HG03354 (cell line): ENCODE data around the gene EPHB1.

Experiments used
- ATAC-seq: cut with Tn5 transposase; IDR thresholded peaks from one replicate; pipeline ENCODE4 v1.9.1; 2021; ENCODE audit warnings: mild to moderate bottlenecking; ENCODE audit not compliant: unreplicated experiment, poor library complexity, severe bottlenecking

Gene EPHB1

GRCh38 chr3:135133905-135134683 lies 339.0 kb downstream of the EPHB1 start:
- ATAC-seq: no peak

- ATAC-seq: no peak
Observed at GRCh38 chr3:135134684-135135075, 339.6 kb downstream of the EPHB1 start.

GRCh38 chr3:135135445-135135844 lies 340.4 kb downstream of the EPHB1 start:
- no peak for ATAC-seq

GRCh38 chr3:135136361-135137100 lies 341.5 kb downstream of the EPHB1 start:
- ATAC-seq: no peak

DNA sequence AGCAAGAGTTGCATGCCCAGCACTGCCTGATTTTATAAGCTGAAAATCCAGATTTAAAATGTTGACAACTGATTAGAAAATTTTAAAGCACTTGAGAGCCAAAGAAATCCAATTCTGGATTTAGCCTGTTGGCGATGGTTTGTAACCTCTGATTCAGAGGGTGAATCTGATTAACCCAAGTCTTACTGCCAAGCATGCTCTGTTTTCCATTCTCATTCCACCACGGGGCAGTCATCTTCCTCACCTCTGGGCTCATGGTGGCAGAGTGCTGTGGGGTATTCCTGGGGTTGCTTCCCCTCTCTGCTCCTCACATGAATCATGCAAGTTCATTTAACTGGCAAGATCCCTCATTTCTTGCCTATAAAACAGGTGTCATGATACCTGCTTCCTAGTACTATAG lies 342.2 kb downstream of the EPHB1 start:
- ATAC-seq: no peak

DNA sequence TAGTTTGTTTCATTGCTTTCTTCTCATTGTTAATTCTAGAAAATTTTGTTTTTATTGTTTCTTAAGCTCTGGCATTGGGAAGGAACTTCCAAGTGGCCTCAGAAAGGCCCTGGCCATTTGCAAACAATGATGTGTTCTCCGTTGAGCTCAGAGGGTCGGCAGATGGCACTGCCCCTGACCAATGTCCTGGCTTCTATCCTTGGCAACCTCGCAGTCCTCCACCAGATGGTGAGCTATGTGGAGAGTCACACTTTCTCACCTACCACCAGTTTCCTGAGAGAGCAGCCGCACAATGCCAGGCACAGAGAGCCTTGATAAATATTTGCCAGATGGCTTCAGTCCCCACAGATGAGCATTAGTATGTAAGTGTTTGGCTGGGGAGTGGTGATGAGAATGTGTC lies 343.7 kb downstream of the EPHB1 start:
- ATAC-seq: no peak

DNA sequence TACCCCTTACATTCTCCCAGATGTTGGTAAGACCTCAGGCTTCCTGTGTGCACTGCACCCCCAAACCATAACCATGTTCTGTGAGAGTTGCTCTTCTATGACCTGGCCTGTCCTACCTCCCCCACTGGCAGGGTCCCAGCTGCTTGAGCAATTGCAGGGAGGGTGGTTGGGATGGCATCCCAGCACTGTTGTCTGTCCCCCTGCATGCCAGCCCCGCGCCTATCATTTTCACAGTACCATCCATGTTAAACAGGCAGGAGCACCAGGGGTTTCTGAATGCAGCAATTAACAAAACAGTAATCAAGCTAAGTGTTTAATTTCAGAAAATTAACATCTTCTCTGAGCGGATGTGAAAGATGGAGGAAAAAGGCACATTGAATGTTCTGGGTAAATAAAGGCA lies 345.5 kb downstream of the EPHB1 start:
- no peak for ATAC-seq

- ATAC-seq: no peak
Observed at GRCh38 chr3:135141160-135141559, 346.1 kb downstream of the EPHB1 start.

DNA sequence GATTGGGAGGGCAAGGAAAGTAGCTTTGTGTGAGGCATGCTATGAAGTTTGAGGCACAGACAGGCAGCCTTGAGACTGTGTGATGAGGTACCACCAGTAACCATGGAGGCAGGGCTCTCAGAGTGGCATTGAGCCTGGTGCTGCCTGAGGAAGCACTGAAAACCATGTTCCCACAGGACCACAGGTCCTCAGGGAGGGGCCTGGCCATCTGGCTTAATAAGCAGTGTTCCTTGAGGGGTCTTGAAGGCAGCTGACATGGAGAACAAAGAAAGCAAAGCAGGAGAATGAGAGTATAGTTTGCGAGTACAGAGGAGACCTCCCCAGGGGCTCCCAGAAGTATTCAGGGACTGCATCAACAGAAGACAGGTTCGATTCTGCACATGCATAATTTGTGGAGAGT lies 346.6 kb downstream of the EPHB1 start:
- no peak for ATAC-seq

DNA sequence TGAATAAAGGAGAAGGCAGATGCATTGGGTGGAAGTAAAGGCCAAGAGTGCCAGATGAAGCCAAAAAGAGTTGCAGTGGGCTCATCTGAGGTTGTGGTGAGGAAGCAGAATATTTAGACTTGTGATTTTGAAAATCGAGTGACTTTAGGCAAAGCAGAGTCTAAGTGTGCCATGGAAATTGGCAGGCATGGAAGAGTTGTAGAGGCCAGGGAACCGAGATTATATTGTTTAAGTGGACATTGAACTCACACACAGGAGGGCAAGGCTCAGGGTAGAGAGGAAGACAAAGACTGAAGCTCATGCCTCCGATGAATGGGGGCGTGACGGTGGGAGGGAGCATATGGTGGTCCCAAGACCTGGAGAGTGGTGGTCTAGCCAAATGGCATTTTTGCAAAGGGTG lies 347.5 kb downstream of the EPHB1 start:
- ATAC-seq: no peak

DNA sequence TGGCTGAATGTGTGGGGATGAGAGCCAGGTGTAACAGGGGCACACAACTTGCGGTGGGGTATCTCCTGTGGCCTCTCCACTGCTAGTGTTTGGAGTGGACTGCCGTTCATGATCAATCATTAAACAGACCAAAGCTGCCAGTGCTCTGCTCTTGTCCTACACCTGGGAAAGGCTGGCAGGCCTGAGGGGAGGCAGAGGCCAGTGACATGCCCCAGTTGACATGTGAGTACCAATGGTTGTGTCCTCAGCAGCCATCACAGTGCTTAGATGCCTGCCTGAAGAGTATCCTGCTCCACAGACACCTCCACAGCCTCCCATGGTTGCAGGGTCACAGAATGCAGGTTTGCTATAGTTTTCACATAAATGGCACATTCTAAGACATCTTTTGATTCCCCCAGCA lies 348.4 kb downstream of the EPHB1 start:
- ATAC-seq: no peak

DNA sequence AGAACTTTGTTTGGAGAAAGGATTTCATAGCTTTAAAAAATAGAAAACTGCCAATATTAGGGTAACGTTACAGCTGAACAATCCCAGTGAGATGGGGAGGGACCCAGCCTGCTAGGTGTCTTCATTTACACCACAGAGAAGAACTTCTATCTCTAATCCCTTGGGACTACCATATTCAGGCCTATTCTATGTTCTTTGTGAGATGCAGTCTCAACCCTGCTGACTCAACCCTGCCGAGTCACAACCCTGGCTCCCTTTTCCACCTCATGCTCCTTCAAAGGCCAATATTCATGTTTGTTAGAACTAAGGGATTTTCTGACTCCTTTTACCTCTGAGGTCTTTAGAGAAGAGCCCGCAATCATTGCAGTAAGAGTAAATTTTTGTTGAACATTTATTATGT lies 350.5 kb downstream of the EPHB1 start:
- ATAC-seq: no peak

DNA sequence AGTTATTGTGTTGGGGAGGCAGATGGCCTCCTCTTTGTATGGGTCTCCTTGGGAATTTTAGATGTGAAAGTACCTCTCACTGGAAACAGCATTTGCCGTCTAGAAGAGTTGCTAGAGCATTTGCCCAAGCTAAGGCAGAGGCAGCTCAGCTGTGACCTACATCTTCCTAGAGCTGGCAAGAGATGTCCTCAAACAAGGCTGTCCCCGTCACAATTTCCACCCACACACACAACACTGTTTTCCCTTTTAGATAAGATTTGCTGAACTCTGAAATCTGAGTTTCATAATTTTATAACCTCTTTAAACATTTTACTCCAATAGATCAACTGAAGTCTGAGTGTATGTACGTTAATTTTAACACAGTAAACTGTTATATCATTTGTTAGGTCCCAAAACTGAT lies 352.6 kb downstream of the EPHB1 start:
- ATAC-seq: no peak

DNA sequence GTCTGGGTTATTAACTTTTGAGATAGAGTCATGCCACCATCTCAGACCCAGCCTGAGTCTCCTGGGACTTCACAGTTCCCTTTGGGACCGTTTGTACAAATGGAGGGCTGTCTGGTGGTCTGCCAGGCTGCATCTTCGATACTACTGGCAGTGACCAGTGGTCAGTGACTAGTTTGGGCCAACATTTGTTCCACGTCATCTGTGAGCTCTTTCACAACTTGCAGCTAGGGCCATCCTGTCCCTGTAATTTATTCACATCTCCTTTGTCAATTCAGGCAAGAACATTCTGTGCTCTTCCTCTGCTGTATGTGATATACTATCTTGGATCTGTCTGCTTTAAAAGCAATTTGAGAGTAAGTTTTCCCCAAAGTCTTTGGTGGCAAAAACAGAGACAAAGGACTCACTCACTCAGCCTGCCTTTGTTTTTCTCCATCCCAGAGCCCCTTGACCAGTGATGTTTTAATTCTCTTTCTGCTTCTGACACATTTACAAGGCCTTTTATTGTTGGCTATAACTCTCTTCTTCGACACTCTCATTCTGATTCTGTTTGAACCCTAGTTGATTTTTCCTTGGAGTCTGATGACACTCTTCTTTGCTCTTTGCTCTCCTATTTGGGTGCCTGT lies 353.4 kb downstream of the EPHB1 start:
- ATAC-seq: no peak

- no peak for ATAC-seq
Observed at GRCh38 chr3:135149707-135150681, 354.9 kb downstream of the EPHB1 start.

DNA sequence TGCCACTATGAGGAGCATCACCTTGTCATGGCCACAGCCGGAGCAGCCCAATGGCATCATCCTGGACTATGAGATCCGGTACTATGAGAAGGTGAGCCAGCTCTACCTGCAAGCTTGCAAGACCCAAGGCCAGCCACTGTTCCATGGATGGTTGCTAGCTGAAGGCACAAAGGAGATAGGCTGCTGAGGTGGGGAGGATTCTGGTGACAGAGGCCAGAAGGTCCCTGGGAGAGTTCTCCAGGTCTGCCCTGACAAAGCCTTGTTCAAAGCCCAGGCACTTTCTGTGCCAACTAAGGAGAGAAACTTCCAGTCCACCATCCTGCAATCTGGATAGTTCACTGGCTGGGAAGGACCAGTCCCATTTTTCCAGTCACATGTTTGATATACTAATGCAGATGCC lies 359.1 kb downstream of the EPHB1 start:
- ATAC-seq: no peak

DNA sequence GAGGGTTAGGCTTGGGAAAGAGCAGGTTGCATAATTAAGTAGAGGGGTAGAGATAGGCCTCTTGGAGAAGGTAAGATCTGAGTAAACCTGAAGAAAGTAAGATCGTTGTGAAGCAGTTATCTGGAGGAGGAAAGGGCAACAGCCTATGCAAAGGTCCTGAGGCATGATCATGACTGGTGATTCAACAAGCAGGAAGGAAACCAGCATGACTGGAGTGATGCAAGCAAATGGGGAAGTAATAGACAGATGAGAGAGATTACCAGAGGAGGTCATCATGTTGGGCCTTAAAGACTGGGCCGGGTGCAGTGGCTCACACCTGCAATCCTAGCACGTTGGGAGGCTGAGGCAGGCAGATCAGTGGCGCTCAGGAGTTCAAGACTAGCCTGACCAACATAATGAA lies 360.2 kb downstream of the EPHB1 start:
- no peak for ATAC-seq

DNA sequence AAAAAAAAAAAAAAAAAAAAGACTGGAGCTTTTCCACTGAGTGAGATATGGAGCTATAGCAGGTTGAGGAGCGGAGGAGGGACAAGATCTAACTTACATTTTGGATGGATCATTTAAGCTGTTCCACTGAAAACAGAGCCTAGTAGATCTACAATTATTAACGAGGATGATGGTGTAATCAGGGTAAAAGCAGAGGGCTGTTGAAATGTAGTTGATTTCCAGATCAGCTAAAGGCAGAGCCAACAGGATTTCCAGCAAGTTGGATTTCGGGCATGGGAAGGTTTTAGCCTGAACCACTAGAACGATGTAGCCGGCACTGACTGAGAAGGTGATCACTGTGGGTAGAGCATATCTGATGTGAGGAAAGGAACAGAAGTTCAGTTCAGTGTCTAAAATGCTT lies 360.7 kb downstream of the EPHB1 start:
- no peak for ATAC-seq

GRCh38 chr3:135157045-135157740 lies 362.1 kb downstream of the EPHB1 start:
- no peak for ATAC-seq
